Naive thymus-derived CD4-positive, alpha-beta T cell (primary cell): Measurements from ENCODE around the gene RNF32. TPM values are rescaled to one million over a fixed set of nuclear protein-coding genes. Genes with fewer than 3 reads are reported as not detected.

Experiments
- ATAC-seq: fragments of 150-1000 bp; cut with Tn5 transposase; 2 replicates; pipeline ENCODE4 v1.10.0; 2021; ENCODE audit warnings: mild to moderate bottlenecking, moderate library complexity
- CTCF ChIA-PET: fragments of 350-600 bp; sonication (Branson Sonifier 250); formaldehyde crosslinking; loops from one replicate; lab custom pipeline; 2021; ENCODE audit warnings: antibody characterized with exemption; lab: Charles Lee
- POLR2A ChIA-PET: fragments of 350-600 bp; sonication (Branson Sonifier 250); formaldehyde crosslinking; loops from one replicate; lab custom pipeline; 2021; ENCODE audit warnings: antibody characterized with exemption, inconsistent platforms; lab: Charles Lee
- DNase-seq, 9 donors: peaks; one replicate each; pipeline versions ENCODE4 v3.0.0 to v3.0.0-alpha.2; 2020 to 2022; ENCODE audit warnings: mixed read lengths in 1 of 9
- H3K27ac ChIP-seq: one replicate; pipeline ENCODE4 v1.7.0; 2013; ENCODE audit warnings: mild to moderate bottlenecking, low read depth, low read length, moderate library complexity
- H3K27me3 ChIP-seq, 2 donors: one replicate each; pipeline ENCODE4 v1.7.0; 2013; ENCODE audit warnings: low read length in 2 of 2, mild to moderate bottlenecking in 2 of 2, moderate library complexity in 2 of 2; ENCODE audit not compliant: control insufficient read depth in 2 of 2, insufficient read depth in 2 of 2
- H3K36me3 ChIP-seq, 3 experiments: 1 replicate in 2 of 3; 2 replicates in 1 of 3; pipeline ENCODE4 v1.7.0; 2013; ENCODE audit warnings: low read length in 3 of 3, mild to moderate bottlenecking in 3 of 3, moderate library complexity in 1 of 3; ENCODE audit not compliant: insufficient read depth in 3 of 3, control insufficient read depth in 2 of 3
- H3K4me1 ChIP-seq, 2 donors: one replicate each; pipeline ENCODE4 v1.7.0; 2013; ENCODE audit warnings: low read length in 2 of 2, mild to moderate bottlenecking in 2 of 2, moderate library complexity in 1 of 2; ENCODE audit not compliant: control insufficient read depth in 2 of 2, insufficient read depth in 2 of 2
- H3K4me3 ChIP-seq: 2 replicates; pipeline ENCODE4 v1.7.0; 2013; ENCODE audit warnings: mild to moderate bottlenecking, low read length
- H3K9me3 ChIP-seq, 3 experiments: 1 replicate in 2 of 3; 2 replicates in 1 of 3; pipeline ENCODE4 v1.7.0; 2013; ENCODE audit warnings: low read length in 3 of 3; ENCODE audit not compliant: control insufficient read depth in 2 of 3
- H3K27ac Mint-ChIP-seq, 9 donors: one replicate each; pipeline ENCODE4 v1.8.0; 2020 to 2022; ENCODE audit warnings: mixed read lengths in 9 of 9, mild to moderate bottlenecking in 8 of 9, moderate library complexity in 5 of 9, inconsistent platforms in 2 of 9
- H3K27me3 Mint-ChIP-seq, 5 donors: one replicate each; pipeline ENCODE4 v1.8.0; 2021 to 2022; ENCODE audit warnings: mixed read lengths in 5 of 5, mild to moderate bottlenecking in 1 of 5
- H3K36me3 Mint-ChIP-seq, 5 donors: one replicate each; pipeline ENCODE4 v1.8.0; 2020 to 2022; ENCODE audit warnings: mixed read lengths in 5 of 5, mild to moderate bottlenecking in 3 of 5, inconsistent platforms in 1 of 5
- H3K4me1 Mint-ChIP-seq, 7 donors: one replicate each; pipeline ENCODE4 v1.8.0; 2020 to 2022; ENCODE audit warnings: mixed read lengths in 7 of 7, mild to moderate bottlenecking in 3 of 7, inconsistent platforms in 1 of 7
- H3K4me3 Mint-ChIP-seq, 10 donors: one replicate each; pipeline ENCODE4 v1.8.0; 2020 to 2022; ENCODE audit warnings: mild to moderate bottlenecking in 10 of 10, mixed read lengths in 10 of 10, moderate library complexity in 6 of 10, inconsistent platforms in 2 of 10
- H3K9me3 Mint-ChIP-seq, 11 donors: one replicate each; pipeline ENCODE4 v1.8.0; 2020 to 2022; ENCODE audit warnings: mixed read lengths in 11 of 11, mild to moderate bottlenecking in 4 of 11, inconsistent platforms in 1 of 11, moderate library complexity in 1 of 11
- intact Hi-C, 2 donors: fragments of 100-400 bp; cut with micrococcal nuclease; formaldehyde crosslinking; loops; one replicate each; pipeline ENCODE4 v1.15.1; 2023
- polyA plus RNA-seq, 2 donors: library from polyadenylated mRNA; unstranded; fragments of 300-500 nt; fragmentation: Illumina TruSeq; gene quantifications; one replicate each; pipeline ENCODE4 v1.2.3, GENCODE V29; 2021
- total RNA-seq, 6 experiments: library from RNA in 5 of 6; stranded (reverse) in 5 of 6; gene quantifications; 1 replicate in 5 of 6; 2 replicates in 1 of 6; pipeline ENCODE4 v1.2.3 and lab custom pipeline; 2021 to 2026

The RNF32 gene
- total and polyA plus RNA-seq, 7 experiments from 2014 or later = 0.66 to 2.1 (median 0.85) TPM; not detected in 2

DNA sequence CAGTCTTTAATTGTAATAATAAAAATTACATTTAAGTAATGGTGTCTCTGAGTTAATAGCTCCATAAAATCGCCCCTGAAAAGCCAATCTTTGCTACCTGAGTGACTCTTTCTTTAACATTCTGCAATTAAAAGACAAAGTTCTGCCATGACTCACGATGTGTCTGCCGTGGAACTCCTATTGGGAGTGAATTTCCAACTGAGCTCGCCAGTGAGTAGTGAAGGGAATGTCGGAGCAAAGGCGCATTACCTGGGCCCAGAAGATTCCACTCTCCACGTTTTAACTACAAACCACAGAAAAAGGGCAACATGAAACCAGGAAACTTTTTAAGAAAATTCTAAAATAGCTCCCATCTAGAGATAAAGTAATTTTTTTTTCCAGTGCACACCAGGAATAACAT lies 36.9 kb upstream of the RNF32 start:
- peaks cover 22 to 38% (median 33%) of the 10 kb centered on the region in 5 donors for H3K27me3 Mint-ChIP-seq
- peaks cover 2 to 10% (median 2%) of the 10 kb centered on the region in 7 donors for H3K4me1 Mint-ChIP-seq
- H3K36me3 Mint-ChIP-seq = no peaks in the 10 kb centered on the region
- DNase-seq (no peak), ATAC-seq (no peak)
- no peaks in the 10 kb centered on the region for H3K36me3 ChIP-seq
- H3K27me3 ChIP-seq = no peaks in the 10 kb centered on the region
- POLR2A ChIA-PET = interaction anchor here (1.2 kb wide), 1 partner anchor 9 kb away, joined by 3 read pairs; no protein-coding TSS in a partner anchor
- no peak overlapping the region for H3K4me3 Mint-ChIP-seq
- H3K4me3 ChIP-seq = no peak overlapping the region
- H3K9me3 ChIP-seq = no peaks in the 10 kb centered on the region
- H3K27ac ChIP-seq = no peak overlapping the region
- CTCF ChIA-PET = no interaction called here
- H3K4me1 ChIP-seq = no peaks in the 10 kb centered on the region
- H3K9me3 Mint-ChIP-seq = peaks cover 0 to 5% (median 0%) of the 10 kb centered on the region in 11 donors
- intact Hi-C loops = no loop called here
- H3K27ac Mint-ChIP-seq = no peak overlapping the region

DNA sequence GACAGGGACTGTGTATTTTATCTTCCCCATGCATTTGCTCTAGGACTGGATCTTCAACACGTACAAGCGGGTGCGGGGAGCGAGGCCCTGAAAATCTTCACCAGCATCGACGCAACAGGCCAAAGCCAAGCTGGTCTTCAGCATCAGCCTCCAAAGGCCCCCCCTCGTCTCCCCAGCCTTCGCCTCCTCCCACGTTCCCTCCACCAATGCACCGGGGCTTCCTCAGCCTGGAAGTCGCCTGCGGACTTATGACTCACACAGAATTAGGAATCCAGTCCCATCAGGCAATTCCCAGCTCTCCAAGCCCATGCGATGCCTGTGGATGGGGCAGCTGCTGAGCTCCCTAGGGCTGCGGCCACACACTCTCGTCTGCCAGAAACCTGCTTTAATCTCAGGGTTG lies 36.3 kb upstream of the RNF32 start:
- Mint-ChIP-seq H3K4me1 (peaks cover 2 to 15% (median 6%) of the 10 kb centered on the region in 7 donors), H3K27ac (no peak overlapping the region), H3K9me3 (peaks cover 0 to 6% (median 0%) of the 10 kb centered on the region in 11 donors), H3K4me3 (no peak overlapping the region), H3K27me3 (peaks cover 27 to 43% (median 37%) of the 10 kb centered on the region in 5 donors), H3K36me3 (no peaks in the 10 kb centered on the region)
- Histone ChIP-seq H3K4me3 (no peak overlapping the region), H3K36me3 (no peaks in the 10 kb centered on the region), H3K27me3 (no peaks in the 10 kb centered on the region), H3K4me1 (no peaks in the 10 kb centered on the region), H3K27ac (no peak overlapping the region), H3K9me3 (no peaks in the 10 kb centered on the region)
- ChIA-PET CTCF (no interaction called here), POLR2A (no interaction called here)
- intact Hi-C loops = no loop called here
- DNase-seq = no peak
- ATAC-seq = no peak

DNA sequence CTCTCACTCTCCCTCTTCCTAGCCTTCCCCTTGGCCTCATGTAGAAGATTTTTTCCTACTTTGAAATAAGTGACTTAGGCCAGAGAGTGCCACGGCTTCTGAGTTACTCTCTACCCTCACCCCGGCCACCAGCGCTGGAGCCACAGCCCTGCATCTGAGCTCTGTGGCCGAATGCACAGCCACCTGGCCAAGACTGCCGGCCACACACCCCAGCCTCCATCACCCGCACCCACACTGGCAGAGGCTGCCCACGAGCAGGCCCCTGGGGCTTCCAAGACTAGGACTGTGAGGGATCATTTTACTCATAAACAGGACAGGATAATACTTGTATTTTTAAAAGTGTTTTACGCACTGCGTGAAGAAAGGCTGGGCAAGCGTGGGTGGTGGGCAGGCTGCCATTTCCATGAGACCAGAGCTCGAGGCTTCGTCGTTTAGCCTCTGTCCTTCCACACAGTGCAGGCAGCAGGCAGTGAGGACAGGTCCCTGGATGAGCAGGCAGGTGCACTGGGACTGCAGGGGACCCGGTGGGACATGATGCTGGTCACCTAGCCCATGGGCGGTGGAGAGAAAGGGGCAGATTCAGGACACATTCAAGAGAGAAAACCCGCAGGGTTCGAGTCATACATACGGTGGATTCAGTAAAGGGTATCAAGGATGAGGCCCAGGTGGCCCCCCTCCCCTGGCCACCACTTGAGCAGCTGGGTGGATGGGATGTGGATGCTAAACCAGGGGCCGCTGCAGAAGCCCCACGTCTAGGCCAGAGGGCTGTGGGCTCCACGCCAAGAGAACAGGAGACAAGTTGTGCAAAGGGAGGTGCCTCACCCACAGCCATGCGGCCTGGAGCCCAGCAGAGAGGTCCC lies 35.5 kb upstream of the RNF32 start:
- peaks cover 27 to 47% (median 37%) of the 10 kb centered on the region in 5 donors for H3K27me3 Mint-ChIP-seq
- H3K27ac Mint-ChIP-seq = no peak overlapping the region
- ChIA-PET POLR2A (no interaction called here), CTCF (no interaction called here)
- no peak for ATAC-seq
- Histone ChIP-seq H3K27me3 (no peaks in the 10 kb centered on the region), H3K36me3 (no peaks in the 10 kb centered on the region), H3K4me3 (no peak overlapping the region), H3K27ac (no peak overlapping the region), H3K9me3 (no peaks in the 10 kb centered on the region), H3K4me1 (no peaks in the 10 kb centered on the region)
- peaks cover 2 to 15% (median 6%) of the 10 kb centered on the region in 7 donors for H3K4me1 Mint-ChIP-seq
- intact Hi-C loops = no loop called here
- no peaks in the 10 kb centered on the region for H3K36me3 Mint-ChIP-seq
- peaks cover 0 to 6% (median 0%) of the 10 kb centered on the region in 11 donors for H3K9me3 Mint-ChIP-seq
- no peak for DNase-seq
- no peak overlapping the region for H3K4me3 Mint-ChIP-seq

DNA sequence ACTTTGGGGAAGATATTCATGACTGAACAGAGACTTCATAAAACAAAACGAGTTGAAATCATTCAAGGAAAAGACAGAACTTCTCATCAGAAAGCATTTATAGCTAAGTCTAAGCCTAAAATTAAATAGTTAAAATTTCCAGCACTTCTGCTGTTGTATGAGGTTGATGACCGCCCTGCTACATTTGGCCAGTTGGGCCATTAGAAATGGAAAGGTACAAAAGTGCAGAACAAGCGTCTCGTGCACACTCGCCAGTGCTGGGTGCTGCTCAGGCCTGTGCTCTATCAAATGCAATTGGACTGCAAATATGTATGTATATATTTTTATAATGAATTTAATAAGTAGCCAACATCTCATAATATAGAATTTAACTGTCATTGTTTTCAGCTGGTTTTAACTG lies 34.4 kb upstream of the RNF32 start:
- peak overlapping the region in 3 of 10 donors; percentile 36 to 68 (median 36) for H3K4me3 Mint-ChIP-seq

DNA sequence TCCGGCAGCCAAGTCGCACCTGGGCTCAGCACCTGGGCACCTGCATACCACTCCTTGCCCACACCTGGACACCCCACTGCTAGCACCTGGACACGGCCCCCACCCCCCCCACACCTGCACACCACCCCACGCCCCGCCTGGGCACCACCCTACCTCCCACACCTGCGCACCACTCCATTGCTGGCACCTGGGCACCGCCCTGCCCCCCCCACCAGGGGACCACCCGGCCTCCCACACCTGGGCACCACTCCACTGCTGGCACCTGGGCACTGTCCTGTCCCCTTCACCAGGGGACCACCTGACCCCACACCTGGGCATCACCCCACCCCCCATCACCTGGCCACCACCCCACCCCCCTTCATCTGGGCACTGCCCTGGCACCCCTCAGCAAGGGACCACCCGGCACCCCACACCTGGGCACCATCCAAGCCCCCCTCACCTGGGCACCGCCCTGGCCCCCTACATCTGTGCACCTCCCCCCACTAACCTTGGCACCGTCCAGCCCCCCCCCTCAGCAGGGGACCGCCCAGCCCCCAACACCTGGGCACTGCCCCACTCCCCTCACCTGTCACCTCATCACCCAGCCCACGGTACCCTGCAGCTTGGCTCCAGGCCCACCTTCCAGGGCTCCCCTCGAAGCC lies 33.8 kb upstream of the RNF32 start:
- peaks cover 27 to 51% (median 39%) of the 10 kb centered on the region in 5 donors for H3K27me3 Mint-ChIP-seq

More for the DNA sequence above, 34.4 kb upstream of the RNF32 start:
- Mint-ChIP-seq H3K9me3 (peaks cover 0 to 6% (median 0%) of the 10 kb centered on the region in 11 donors), H3K4me1 (peaks cover 2 to 19% (median 14%) of the 10 kb centered on the region in 7 donors), H3K27me3 (peaks cover 27 to 55% (median 39%) of the 10 kb centered on the region in 5 donors), H3K27ac (no peak overlapping the region), H3K36me3 (no peaks in the 10 kb centered on the region)
- Histone ChIP-seq H3K4me3 (no peak overlapping the region), H3K9me3 (no peaks in the 10 kb centered on the region), H3K27ac (no peak overlapping the region), H3K36me3 (no peaks in the 10 kb centered on the region), H3K4me1 (no peaks in the 10 kb centered on the region), H3K27me3 (no peaks in the 10 kb centered on the region)
- DNase-seq = no peak
- intact Hi-C loops = no loop called here
- ChIA-PET CTCF (no interaction called here), POLR2A (no interaction called here)
- no peak for ATAC-seq

DNA sequence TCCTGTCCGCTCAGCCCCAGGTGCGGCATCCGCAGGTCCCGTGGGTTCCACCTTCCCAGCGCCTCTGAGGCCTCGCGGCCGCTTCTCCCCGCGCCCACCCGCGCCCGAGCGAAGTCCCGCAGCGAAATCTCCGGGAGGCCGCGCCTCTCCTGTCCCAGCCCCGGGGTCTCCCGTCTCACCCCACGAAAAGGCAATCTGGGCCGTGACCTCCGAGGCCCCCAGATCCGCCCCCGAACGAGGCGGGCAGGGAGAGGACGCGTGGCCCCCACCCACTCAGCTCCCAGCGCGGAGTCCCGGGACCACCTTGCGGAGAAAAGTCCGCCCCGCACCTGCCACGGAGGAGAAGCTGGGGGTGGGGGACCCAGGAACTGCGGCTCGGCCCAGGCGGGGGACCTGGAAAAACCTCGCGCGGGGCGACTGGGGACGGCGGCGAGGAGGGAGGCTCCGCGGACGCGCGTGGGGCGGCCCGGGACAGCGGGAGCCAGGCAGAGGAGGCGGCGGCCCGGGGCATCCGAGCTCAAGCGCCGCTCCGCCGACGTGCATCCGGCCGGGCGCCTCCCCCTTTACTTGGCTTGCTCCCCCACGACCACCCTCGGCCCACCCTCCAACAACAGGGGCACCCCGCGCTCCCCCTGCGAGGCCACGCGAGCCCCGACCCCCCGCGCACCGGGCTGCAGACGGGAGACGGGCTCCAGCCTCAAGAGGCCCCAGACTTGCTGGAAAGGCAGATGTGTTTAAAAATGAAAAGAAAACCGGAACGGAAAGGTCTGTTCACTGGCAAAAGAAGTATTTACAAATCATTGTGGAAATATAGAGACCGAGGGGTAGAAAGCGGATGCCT lies 33.0 kb upstream of the RNF32 start:
- Histone ChIP-seq H3K27ac (no peak overlapping the region), H3K4me3 (no peak overlapping the region), H3K9me3 (no peaks in the 10 kb centered on the region), H3K4me1 (peaks cover 6 to 10% of the 10 kb centered on the region in 2 donors), H3K27me3 (no peaks in the 10 kb centered on the region), H3K36me3 (no peaks in the 10 kb centered on the region)
- peak overlapping the region in 8 of 10 donors; percentile 17 to 75 (median 56) for H3K4me3 Mint-ChIP-seq
- CTCF ChIA-PET = no interaction called here
- peaks cover 27 to 49% (median 36%) of the 10 kb centered on the region in 5 donors for H3K27me3 Mint-ChIP-seq
- ATAC-seq (no peak), DNase-seq (peak in 1 of 9 donors; percentile 7)
- peaks cover 6 to 27% (median 23%) of the 10 kb centered on the region in 7 donors for H3K4me1 Mint-ChIP-seq
- POLR2A ChIA-PET = no interaction called here
- peaks cover 0 to 6% (median 0%) of the 10 kb centered on the region in 11 donors for H3K9me3 Mint-ChIP-seq
- intact Hi-C loops = no loop called here
- peaks cover 0 to 7% (median 0%) of the 10 kb centered on the region in 5 donors for H3K36me3 Mint-ChIP-seq
- H3K27ac Mint-ChIP-seq = no peak overlapping the region

More for the DNA sequence above, 33.8 kb upstream of the RNF32 start:
- Mint-ChIP-seq H3K4me1 (peaks cover 2 to 20% (median 16%) of the 10 kb centered on the region in 7 donors), H3K27ac (no peak overlapping the region), H3K9me3 (peaks cover 0 to 6% (median 0%) of the 10 kb centered on the region in 11 donors), H3K36me3 (no peaks in the 10 kb centered on the region), H3K4me3 (peak overlapping the region in 6 of 10 donors; percentile 20 to 68 (median 38))
- peak; percentile 22 for ATAC-seq
- H3K9me3 ChIP-seq = no peaks in the 10 kb centered on the region
- intact Hi-C loops = no loop called here
- H3K36me3 ChIP-seq = no peaks in the 10 kb centered on the region
- ChIA-PET CTCF (no interaction called here), POLR2A (no interaction called here)
- no peak overlapping the region for H3K27ac ChIP-seq
- H3K4me1 ChIP-seq = peaks cover 0 to 3% of the 10 kb centered on the region in 2 donors
- H3K27me3 ChIP-seq = no peaks in the 10 kb centered on the region
- H3K4me3 ChIP-seq = no peak overlapping the region
- no peak for DNase-seq
